Adipocyte (in vitro differentiated cells): ENCODE data around the gene LRAT.
"Not testable (repeated sequence)": the region's sequence is repeated elsewhere in the genome, so short reads cannot be mapped to it uniquely, and the experiment has no call there.

Experiments used
- DNase-seq: peaks from one replicate; pipeline ENCODE4 v3.0.0-alpha.2; 2015; ENCODE audit warnings: low read depth
- H3K27me3 ChIP-seq: replicated peaks from 2 replicates; pipeline ENCODE4 v1.7.0; 2013; ENCODE audit warnings: mild to moderate bottlenecking, low read length, moderate library complexity; ENCODE audit not compliant: control insufficient read depth, insufficient read depth
- H3K36me3 ChIP-seq: 2 replicates; pipeline ENCODE4 v1.7.0; 2013; ENCODE audit warnings: low read length, mild to moderate bottlenecking, moderate library complexity; ENCODE audit not compliant: control insufficient read depth, insufficient read depth, severe bottlenecking
- H3K4me1 ChIP-seq: 2 replicates; pipeline ENCODE4 v1.7.0; 2013; ENCODE audit warnings: mild to moderate bottlenecking, low read length, moderate library complexity; ENCODE audit not compliant: control insufficient read depth, insufficient read depth
- H3K4me3 ChIP-seq: 2 replicates; pipeline ENCODE4 v1.7.0; 2013; ENCODE audit warnings: mild to moderate bottlenecking, low read length, moderate library complexity
- H3K9ac ChIP-seq: 2 replicates; pipeline ENCODE4 v1.7.0; 2013; ENCODE audit warnings: mild to moderate bottlenecking, low read length, moderate library complexity
- H3K9me3 ChIP-seq: 2 replicates; pipeline ENCODE4 v1.7.0; 2013; ENCODE audit warnings: mild to moderate bottlenecking, low read length, moderate library complexity; ENCODE audit not compliant: control insufficient read depth

LRAT gene

GRCh38 chr4:154743683-154744340, at the start of gene LRAT:
LRAT (plus strand) TSS chr4:154744000; CDS start chr4:154744327, 327 bp downstream.
- no peaks in the 10 kb centered on the region for H3K9me3 ChIP-seq
- no peak for DNase-seq
- H3K27me3 ChIP-seq, result peaks cover 40% of the 10 kb centered on the region
- peak within 1 kb of the TSS; percentile 80 for H3K4me3 ChIP-seq
- no peak within 1 kb of the TSS for H3K9ac ChIP-seq
- no peaks in the 10 kb centered on the region for H3K36me3 ChIP-seq
- peaks cover 10% of the 10 kb centered on the region for H3K4me1 ChIP-seq

- no peaks in the 10 kb centered on the region for H3K9me3 ChIP-seq
- no peak for DNase-seq
- H3K4me1 ChIP-seq, result peaks cover 16% of the 10 kb centered on the region
- no peak overlapping the region for H3K9ac ChIP-seq
- no peaks in the 10 kb centered on the region for H3K36me3 ChIP-seq
- H3K4me3 ChIP-seq, result no peak overlapping the region
- no peaks in the 10 kb centered on the region for H3K27me3 ChIP-seq
Observed at GRCh38 chr4:154707877-154708276, 35.9 kb upstream of the LRAT start.

- DNase-seq, result no peak
- H3K9me3 ChIP-seq, result no peaks in the 10 kb centered on the region
- peaks cover 16% of the 10 kb centered on the region for H3K4me1 ChIP-seq
- no peak overlapping the region for H3K9ac ChIP-seq
- no peaks in the 10 kb centered on the region for H3K36me3 ChIP-seq
- H3K4me3 ChIP-seq, result peak overlapping the region; percentile 19
- H3K27me3 ChIP-seq, result no peaks in the 10 kb centered on the region
Observed at GRCh38 chr4:154709550-154709949, 34.2 kb upstream of the LRAT start.

- Histone ChIP-seq H3K27me3 (no peaks in the 10 kb centered on the region), H3K9ac (no peak overlapping the region), H3K4me1 (peaks cover 16% of the 10 kb centered on the region), H3K4me3 (no peak overlapping the region), H3K36me3 (no peaks in the 10 kb centered on the region), H3K9me3 (no peaks in the 10 kb centered on the region)
- no peak for DNase-seq
Observed at GRCh38 chr4:154711522-154711921, 32.3 kb upstream of the LRAT start.

- H3K4me1 ChIP-seq, result peaks cover 12% of the 10 kb centered on the region
- no peaks in the 10 kb centered on the region for H3K27me3 ChIP-seq
- H3K9ac ChIP-seq, result no peak overlapping the region
- no peaks in the 10 kb centered on the region for H3K36me3 ChIP-seq
- DNase-seq, result peak; percentile 19
- H3K9me3 ChIP-seq, result no peaks in the 10 kb centered on the region
- no peak overlapping the region for H3K4me3 ChIP-seq
Observed at GRCh38 chr4:154714339-154715040, 29.3 kb upstream of the LRAT start.

- Histone ChIP-seq H3K9me3 (no peaks in the 10 kb centered on the region), H3K4me1 (peaks cover 3% of the 10 kb centered on the region), H3K27me3 (no peaks in the 10 kb centered on the region), H3K9ac (no peak overlapping the region), H3K36me3 (no peaks in the 10 kb centered on the region), H3K4me3 (no peak overlapping the region)
- DNase-seq, result peak; percentile 54
Observed at GRCh38 chr4:154719087-154719486, 24.7 kb upstream of the LRAT start.

GRCh38 chr4:154720123-154720522, 23.7 kb upstream of the LRAT start:
- no peak for DNase-seq
- Histone ChIP-seq H3K4me3 (no peak overlapping the region), H3K9me3 (no peaks in the 10 kb centered on the region), H3K9ac (no peak overlapping the region), H3K4me1 (peaks cover 3% of the 10 kb centered on the region), H3K36me3 (no peaks in the 10 kb centered on the region), H3K27me3 (no peaks in the 10 kb centered on the region)

- no peaks in the 10 kb centered on the region for H3K9me3 ChIP-seq
- no peak for DNase-seq
Observed at GRCh38 chr4:154720618-154721267, 23.1 kb upstream of the LRAT start.

GRCh38 chr4:154722262-154722661, 21.5 kb upstream of the LRAT start:
- Histone ChIP-seq H3K36me3 (no peaks in the 10 kb centered on the region), H3K4me3 (no peak overlapping the region), H3K4me1 (peaks cover 3% of the 10 kb centered on the region), H3K27me3 (no peaks in the 10 kb centered on the region), H3K9me3 (no peaks in the 10 kb centered on the region), H3K9ac (no peak overlapping the region)
- no peak for DNase-seq

More at GRCh38 chr4:154720618-154721267, 23.1 kb upstream of the LRAT start:
- H3K4me3 ChIP-seq, result no peak overlapping the region
- no peak overlapping the region for H3K9ac ChIP-seq
- no peaks in the 10 kb centered on the region for H3K27me3 ChIP-seq
- H3K4me1 ChIP-seq, result peaks cover 3% of the 10 kb centered on the region
- H3K36me3 ChIP-seq, result no peaks in the 10 kb centered on the region

- DNase-seq, H3K27me3 ChIP-seq, H3K4me3 ChIP-seq, H3K9ac ChIP-seq, H3K4me1 ChIP-seq, H3K9me3 ChIP-seq, H3K36me3 ChIP-seq: not testable (repeated sequence)
Observed at GRCh38 chr4:154723601-154724000, 20.2 kb upstream of the LRAT start.

- no peaks in the 10 kb centered on the region for H3K27me3 ChIP-seq
- H3K36me3 ChIP-seq, result no peaks in the 10 kb centered on the region
- no peaks in the 10 kb centered on the region for H3K4me1 ChIP-seq
- H3K9ac ChIP-seq, result no peak overlapping the region
- H3K9me3 ChIP-seq, result no peaks in the 10 kb centered on the region
- H3K4me3 ChIP-seq, result no peak overlapping the region
- DNase-seq, result no peak
Observed at GRCh38 chr4:154727540-154727939, 16.3 kb upstream of the LRAT start.
